Measurements from ENCODE around the gene ART5.

ART5 gene

GRCh38 chr11:3641701-3642070, at the start of gene ART5:
Gene ART5, minus strand, starts transcription at chr11:3641992. Its CDS starts 130 bp downstream, at chr11:3641862.
- DNase-seq (ENCODE audit: low spot score), result no peak

DNA sequence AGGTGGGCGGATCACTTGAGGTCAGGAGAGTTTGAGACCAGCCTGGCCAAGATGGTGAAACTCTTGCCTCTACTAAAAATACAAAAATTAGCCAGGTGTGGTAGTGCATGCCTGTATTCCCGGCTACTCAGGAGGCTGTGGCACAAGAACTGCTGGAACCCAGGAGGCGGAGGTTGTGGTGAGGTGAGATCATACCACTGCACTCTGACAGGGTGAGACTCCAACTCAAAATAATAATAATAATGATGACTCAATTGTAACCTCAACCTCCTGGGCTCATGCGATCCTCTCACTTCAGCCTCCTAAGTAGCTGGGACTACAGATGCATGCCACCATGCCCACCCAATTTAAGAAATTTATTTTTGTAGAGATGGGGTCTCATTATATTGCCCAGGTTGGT, 45.0 kb upstream of the ART5 start:
- DNase-seq (ENCODE audit: low spot score), result no peak

- DNase-seq (ENCODE audit: low spot score), result no peak
These were observed 44.1 kb upstream of the ART5 start for GRCh38 chr11:3685923-3686322.

DNA sequence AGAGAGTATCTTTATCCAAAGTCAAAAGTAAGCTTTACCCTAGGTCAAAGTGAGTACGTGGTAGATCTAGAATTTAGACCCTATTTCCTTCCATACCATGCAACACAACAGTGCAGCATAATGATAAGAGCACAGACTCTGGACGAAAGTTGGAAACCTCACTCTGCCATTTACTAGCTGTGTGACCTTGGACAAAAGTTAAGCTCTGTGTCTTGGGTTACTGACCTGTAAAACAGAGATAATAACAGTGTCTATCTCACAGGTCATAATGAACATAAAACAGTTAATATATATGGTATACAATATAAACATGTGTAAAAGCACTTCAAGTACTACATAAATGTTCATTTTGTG, 43.0 kb upstream of the ART5 start:
- DNase-seq (ENCODE audit: low spot score), result no peak

DNA sequence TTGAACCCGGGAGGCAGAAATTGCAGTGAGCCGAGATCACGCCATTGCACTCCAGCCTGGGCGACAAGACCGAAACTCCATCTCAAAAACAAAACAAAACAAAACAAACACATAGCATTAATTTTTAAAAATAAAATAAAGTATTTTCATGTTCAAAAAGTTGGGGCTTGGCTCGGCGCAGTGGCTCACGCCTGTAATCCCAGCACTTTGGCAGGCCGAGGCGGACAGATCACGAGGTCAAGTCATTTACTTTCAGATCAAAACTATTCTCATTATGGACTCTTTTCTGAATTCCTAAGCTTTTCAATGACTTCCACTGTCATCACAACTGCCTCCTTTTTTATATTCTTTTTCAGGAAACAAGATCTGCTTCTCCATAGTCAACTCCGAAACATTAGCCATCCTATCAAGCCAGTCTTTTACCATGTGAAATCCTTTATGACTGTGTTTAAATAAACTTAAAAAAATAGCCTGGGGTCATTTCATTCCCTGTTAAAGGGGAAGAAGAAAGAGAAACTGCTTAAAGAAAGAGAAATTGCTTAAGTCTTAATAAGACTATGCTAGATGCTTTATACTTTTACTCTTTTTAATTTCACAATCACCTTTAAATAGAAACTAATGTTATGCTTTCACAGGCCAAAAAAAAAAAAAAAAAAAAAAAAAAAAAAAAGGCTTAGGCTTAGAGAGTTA, 42.5 kb upstream of the ART5 start:
- DNase-seq (ENCODE audit: low spot score), result no peak

DNA sequence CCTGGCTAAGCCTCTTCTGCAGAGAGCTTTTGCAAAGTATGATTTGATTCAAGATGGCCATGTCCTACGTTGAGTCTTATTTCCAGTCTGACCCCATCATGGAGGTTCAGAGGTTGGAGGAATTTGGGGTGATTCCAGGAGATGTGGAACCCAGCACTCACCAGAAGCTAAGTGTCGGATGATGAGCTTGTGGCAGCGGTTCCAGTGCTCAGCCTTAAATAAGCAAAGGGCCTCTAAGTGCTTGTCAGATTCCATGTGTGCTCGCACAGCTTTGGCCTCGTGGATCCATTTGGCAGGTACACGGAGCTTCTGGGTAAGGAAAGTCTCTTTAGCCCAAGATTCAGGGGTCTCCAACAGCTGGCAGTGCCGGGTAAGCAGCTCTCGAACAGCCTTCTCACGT, 41.2 kb upstream of the ART5 start:
- no peak for DNase-seq (ENCODE audit: low spot score)

DNA sequence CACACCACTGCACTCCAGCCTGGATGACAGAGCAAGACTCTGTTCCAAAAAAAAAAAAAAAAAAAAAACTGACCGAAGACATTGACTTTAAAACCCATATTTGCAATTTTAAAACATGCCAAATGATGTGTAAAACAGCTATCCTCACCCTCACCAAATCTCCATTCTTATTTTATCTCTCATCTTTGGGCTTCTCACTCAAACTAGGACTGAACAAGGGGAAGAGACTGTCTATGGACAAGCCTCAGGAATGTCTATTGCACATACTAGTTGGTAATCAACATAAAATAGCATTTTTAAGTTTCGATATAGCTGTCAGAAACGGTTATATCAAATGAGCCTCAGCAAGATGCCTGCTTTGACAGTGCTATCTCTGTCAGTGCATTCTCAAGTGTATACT, 37.3 kb upstream of the ART5 start:
- DNase-seq (ENCODE audit: low spot score), result no peak

GRCh38 chr11:3675971-3676370, 34.2 kb upstream of the ART5 start:
- no peak for DNase-seq (ENCODE audit: low spot score)

DNA sequence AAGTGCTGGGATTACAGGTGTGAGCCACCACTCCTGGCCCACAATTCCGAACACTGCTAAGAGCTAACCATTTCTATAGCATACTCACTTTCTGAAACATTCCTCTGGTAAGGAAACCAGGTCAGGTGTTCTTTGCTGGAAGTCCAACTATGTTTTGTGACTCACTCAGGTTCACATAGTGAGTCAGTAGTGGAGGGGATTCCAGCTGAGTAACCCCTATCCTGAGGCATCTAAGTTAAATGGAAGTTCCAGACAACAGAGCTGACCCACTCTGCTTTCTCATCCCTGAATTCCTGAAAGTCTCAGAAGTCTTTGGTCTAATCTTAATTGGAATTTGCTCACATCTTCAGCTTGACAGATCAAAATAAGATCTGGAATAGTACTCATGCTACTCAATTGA, 32.4 kb upstream of the ART5 start:
- no peak for DNase-seq (ENCODE audit: low spot score)

DNA sequence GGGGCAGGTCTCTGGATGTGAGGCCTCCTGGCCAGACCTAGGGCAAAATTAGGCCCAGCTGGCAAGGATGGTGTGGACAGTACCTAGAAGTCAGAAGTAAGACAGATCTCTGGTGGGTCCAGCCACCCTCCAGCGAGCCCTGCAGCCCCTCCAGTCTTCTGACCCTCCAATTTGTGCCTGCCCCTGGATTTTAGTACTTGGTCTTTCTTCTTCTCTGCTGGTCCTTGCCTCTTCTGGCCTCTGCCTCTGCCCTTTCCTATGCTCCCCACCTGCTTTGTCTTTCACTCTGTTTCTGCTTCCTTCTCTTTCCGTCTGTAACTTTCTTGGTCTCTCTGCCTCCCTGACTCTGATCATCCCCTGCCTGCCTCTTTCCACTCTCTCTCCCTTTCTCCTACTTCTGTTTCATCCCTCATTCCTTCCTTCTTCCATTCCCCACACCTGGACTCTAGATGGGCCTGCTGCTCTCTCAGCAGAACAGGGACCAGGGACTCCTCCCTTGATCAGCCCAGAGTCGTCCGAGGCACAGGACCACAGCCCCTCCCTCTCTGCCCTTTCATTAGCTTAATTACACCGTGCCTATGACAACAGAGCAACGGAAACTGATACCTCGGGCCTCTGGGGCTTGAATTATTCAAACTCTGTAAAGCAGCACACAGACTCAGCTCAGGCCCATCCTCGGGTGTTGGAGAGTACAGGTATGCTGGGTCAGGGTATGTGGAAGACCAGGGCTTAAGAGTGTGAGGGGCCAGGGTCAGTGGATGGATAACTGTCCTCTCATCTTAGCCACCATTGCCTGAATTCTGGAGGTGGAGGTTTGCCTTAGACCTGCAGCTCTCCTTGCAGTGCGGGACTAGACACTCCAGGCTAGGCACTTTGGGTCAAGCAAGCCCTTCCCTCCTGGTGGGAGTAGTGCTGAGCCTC, 29.8 kb upstream of the ART5 start, which contains the start of gene CHRNA10:
TSS of gene CHRNA10 (minus strand) at position 51 of the 921 bp plus-strand sequence. CDS start 72 bp downstream, outside the sequence.
- no peak for DNase-seq (ENCODE audit: low spot score)

DNA sequence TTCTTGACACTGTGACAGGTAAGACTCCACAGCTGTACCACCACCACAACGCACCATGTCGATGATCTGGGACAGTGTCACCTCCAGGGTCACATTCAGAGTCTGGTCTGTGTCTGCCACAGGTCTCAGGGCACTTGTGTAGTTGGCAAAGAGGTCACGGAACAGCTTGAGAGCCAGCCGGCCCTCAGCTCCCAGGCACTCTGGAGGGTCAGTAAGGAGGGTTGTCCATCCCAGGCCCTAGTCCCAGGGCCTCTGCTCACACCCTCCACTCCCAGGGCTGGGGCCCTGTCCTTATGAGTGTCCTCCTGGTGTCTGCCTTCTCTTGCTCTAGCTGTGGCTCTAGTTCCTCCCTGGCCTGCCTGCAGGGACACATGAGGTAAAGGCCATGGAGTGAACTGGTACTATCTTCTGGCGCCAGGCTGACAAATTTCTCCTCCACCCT, 28.0 kb upstream of the ART5 start:
- DNase-seq (ENCODE audit: low spot score), result no peak

- no peak for DNase-seq (ENCODE audit: low spot score)
These were observed 27.3 kb upstream of the ART5 start for GRCh38 chr11:3669128-3669527.

GRCh38 chr11:3667149-3668035, 25.6 kb upstream of the ART5 start:
- DNase-seq (ENCODE audit: low spot score), result no peak

DNA sequence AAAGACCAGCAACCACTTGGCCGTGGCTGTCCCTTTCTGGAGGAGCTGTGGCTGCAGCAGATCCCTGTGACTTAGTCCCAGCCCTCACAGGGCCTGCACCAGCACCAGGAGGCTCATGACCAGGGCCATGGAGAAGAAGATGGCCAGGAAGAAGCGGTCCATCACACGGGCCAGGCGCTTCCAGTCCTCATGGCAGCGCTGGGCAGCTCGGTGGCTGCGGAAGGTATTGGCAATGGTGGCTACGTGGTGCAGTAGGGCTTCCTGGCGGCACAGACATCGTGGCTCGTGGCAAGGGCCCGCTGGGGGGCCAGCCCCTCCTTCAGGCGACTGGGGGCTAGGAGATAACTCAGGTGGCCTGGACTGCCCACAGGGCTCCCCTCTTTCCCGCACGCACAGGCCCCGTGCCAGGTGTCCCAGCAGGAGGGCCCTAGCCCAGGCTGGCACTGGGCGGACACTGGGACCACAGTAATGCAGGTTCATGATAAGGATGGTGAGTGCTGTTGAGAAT, 24.3 kb upstream of the ART5 start:
- no peak for DNase-seq (ENCODE audit: low spot score)

GRCh38 chr11:3665336-3666022, 23.7 kb upstream of the ART5 start:
- no peak for DNase-seq (ENCODE audit: low spot score)

DNA sequence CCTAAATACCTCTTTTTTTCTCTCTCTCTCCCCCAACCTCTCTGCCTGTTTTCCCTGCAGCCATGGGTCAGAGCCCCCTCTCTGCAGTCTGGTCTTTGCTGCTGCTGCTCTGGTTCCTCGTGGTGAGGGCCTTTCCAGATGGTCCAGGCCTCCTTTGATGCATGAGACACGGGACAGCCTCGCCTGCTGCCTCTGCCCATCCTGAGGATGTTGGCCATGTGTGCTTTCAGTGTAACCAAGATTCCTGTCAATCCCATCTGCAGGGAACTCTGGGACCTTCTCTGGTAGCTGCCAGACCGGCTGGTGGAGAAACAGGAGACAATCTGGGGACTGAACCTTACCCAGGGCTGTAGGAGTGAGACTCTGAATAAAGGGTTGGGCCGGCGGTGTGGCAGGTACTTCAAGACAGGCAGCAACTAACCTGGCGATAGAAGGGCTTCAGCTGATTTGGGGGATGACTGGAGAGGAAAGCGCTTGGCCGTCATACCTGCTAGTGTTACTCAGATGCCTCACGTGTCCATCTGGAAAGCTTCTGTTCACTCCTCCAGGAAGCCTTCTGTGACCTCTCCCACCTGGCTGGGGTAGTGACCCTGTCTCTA, 22.3 kb upstream of the ART5 start:
- no peak for DNase-seq (ENCODE audit: low spot score)

GRCh38 chr11:3662856-3663255, 21.1 kb upstream of the ART5 start:
- no peak for DNase-seq (ENCODE audit: low spot score)

DNA sequence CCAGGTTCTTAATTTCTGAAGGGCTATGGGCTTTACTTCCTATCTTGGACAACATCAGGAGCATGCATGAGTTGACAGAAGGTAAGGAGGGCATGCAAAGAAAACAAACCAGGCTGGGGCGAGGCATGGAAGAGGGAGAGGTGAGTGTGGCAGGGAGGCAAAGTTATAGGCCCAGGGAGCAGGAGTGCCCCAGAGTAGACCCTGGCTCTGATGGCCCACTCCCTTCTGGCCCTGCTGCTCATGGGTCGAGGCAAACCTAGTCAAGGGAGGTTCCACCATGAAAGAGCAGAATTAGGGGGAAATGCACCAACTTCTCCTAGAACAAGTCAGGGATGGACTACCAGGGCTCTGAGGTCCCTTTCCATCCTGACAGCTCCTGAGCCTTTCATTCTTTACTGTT, 19.2 kb upstream of the ART5 start:
- DNase-seq (ENCODE audit: low spot score), result no peak

DNA sequence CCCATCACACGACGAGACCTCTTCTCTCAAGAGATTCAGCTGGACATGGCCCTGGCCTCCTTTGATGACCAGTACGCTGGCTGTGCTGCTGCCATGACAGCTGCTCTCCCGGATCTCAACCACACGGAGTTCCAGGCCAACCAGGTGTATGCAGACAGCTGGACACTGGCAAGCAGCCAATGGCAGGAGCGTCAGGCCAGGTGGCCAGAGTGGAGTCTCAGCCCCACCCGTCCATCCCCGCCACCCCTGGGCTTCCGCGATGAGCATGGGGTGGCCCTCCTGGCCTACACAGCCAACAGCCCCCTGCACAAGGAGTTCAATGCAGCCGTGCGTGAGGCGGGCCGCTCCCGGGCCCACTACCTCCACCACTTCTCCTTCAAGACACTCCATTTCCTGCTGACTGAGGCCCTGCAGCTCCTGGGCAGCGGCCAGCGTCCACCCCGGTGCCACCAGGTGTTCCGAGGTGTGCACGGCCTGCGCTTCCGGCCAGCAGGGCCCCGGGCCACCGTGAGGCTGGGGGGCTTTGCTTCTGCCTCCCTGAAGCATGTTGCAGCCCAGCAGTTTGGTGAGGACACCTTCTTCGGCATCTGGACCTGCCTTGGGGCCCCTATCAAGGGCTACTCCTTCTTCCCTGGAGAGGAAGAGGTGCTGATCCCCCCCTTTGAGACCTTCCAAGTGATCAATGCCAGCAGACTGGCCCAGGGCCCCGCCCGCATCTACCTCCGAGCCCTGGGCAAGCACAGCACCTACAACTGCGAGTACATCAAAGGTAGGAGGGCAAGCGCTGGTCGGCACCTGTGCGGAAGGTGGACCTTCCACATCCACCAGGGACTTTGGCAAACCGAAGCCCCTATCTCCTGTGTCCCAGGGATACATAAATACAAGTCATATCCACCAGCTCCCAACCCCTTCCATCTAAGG, 18.1 kb upstream of the ART5 start:
- DNase-seq (ENCODE audit: low spot score), result no peak

DNA sequence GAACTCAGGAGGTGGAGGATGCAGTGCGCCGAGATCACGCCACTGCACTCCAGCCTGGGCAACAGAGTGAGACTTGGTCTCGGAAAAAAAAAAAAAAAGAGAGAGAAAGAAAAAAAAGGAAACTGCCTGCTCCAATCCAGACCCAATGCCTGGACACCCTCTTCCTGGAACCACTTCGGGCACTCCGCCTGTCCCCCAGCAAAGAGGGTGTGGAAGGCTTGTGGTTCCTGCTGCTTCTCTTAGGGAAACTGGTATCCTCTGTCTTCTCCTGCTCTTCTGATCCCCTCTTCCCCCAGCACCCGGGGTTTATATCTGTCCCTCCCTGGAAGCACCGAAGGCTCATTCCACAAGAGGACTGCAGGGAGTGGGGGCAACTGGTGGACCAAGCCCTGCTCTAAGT, 16.5 kb upstream of the ART5 start:
- no peak for DNase-seq (ENCODE audit: low spot score)
